Fibroblast of skin of scalp (primary cell): Measurements from ENCODE around the gene LTBR. TPM values are rescaled to one million over a fixed set of nuclear protein-coding genes. Genes with fewer than 3 reads are reported as not detected.
"Not testable (repeated sequence)": the region's sequence is repeated elsewhere in the genome, so short reads cannot be mapped to it uniquely, and the experiment has no call there.

Experiments
- DNase-seq: peaks from one replicate; pipeline ENCODE4 v3.0.0-alpha.2; 2013
- polyA plus RNA-seq, 2 experiments: library from polyadenylated mRNA; unstranded; fragments of 120-200 nt; gene quantifications; one replicate each; pipeline ENCODE4 v1.2.1, GENCODE V29; 2013; ENCODE audit not compliant: insufficient read length in 2 of 2

LTBR gene
- 64.9 TPM for polyA plus RNA-seq (2013, experiment 1 of 2; ENCODE audit: insufficient read length)
- polyA plus RNA-seq (2013, experiment 2 of 2; ENCODE audit: insufficient read length): 64.8 TPM

GRCh38 chr12:6383572-6384498 is at the start of gene LTBR:
Gene LTBR, plus strand, starts transcription at chr12:6384162. Its CDS starts 197 bp downstream, at chr12:6384359.
- DNase-seq: peak; percentile 93

DNA sequence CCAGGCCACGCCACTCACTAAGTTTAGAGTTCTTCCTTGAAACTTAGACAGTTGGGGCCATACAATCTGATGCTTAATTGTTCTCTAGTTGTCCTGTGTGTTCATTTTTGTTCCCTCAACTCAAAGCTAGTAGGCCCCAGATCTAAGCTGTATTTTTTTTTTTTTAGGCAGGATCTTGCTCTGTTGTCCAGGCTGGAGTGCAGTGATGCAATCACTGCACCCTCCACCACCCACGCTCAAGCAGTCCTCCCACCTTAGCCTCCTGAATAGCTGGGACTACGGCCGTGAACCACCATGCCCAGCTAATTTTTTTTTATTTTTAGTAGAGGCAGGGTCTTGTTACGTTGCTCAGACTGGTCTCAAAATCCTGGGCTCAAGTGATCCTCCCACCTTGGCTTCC is 49.6 kb upstream of the LTBR start:
- no peak for DNase-seq

GRCh38 chr12:6334940-6335450 is 49.0 kb upstream of the LTBR start:
- DNase-seq: no peak

DNA sequence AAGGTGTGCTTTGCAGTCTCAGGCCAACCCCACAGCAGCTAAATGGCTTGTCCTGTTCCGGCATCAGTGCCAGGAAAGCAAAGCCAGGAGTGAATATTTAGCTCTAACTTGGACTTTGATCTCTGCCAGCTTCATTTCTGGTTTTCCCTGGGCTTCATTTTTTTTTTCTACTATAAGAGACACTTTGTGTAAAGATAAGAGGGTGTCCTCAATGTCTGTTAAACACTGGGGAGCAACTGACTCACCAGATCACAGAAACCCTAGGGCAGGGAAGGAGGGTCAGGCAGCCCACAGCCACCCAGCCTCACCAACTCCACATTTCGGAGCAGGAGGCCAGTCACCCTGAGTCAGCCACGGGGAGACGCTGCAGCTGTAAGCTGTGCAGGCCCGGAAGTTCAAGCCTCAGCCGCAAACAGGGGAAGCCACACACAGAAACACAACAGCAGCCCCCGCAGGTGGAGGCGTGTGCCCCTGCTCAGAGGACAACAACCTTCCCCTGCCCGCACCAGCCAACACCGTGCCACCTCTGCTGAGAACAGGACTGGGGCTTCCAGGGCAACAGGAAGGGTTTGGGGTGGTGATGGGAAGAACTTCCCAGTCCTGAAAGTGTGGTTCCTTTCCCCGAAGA is 48.4 kb upstream of the LTBR start:
- DNase-seq: peak; percentile 82

DNA sequence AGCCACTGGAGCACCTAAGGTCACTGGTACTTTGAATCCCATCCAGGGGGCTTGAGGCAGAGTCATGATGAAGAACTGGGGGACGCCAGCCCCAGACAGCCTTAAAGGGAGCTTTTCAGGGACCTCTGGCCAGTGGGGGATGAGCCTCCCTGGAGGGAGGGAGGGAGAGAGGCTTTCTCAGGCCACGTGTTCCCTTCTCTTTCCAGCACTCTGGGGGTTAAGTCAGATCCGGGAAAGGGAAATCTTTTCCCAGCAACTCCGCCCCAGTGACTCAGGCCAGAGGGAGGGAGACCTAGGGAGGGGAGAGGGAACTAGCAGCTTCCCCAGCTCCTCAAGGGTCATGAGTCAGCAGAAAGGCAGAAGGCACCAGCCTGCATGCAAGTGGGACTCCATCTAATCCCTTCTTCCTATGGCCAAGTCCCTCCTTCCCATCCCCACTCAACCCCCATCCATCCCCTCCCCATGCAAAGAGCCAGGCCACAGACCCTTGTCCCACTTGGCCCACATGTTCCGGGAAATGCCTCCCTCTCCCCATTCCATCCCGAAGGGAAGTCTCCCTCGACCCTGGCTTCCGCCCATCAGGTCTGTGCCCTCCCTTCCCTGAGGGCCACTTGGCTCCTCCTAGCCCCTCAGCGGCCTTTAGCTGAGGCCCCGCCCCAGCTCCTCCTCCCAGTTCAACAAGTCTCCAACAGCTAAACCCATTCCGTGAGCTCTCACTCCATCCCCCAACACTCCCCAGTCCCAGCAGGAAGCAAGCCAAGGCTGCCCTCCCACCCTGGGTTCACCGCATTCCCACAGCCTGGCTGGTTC is 47.7 kb upstream of the LTBR start:
- peak; percentile 100 for DNase-seq

GRCh38 chr12:6336889-6337853 is 46.8 kb upstream of the LTBR start:
- no peak for DNase-seq

GRCh38 chr12:6337958-6338433 is 46.0 kb upstream of the LTBR start:
- DNase-seq: no peak

DNA sequence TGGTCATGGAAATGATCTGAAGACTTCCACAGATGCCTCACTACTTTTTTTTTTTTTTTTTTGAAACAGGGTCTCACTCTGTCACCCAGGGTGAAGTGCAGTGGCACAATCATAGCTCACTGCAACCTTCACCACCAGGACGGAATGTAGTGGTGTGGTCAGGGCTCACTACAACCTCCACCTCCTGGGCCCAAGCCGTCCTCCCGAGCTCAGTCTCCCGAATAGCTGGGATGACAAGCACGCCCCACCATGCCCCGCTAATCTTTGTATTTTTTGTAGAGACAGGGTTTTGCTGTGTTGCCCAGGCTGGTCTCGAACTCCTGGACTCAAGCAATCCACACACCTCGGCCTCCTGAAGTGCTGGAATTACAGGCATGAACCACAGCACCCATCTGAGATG is 45.4 kb upstream of the LTBR start:
- DNase-seq: not testable (repeated sequence)

GRCh38 chr12:6338955-6339354 is 45.0 kb upstream of the LTBR start:
- no peak for DNase-seq

DNA sequence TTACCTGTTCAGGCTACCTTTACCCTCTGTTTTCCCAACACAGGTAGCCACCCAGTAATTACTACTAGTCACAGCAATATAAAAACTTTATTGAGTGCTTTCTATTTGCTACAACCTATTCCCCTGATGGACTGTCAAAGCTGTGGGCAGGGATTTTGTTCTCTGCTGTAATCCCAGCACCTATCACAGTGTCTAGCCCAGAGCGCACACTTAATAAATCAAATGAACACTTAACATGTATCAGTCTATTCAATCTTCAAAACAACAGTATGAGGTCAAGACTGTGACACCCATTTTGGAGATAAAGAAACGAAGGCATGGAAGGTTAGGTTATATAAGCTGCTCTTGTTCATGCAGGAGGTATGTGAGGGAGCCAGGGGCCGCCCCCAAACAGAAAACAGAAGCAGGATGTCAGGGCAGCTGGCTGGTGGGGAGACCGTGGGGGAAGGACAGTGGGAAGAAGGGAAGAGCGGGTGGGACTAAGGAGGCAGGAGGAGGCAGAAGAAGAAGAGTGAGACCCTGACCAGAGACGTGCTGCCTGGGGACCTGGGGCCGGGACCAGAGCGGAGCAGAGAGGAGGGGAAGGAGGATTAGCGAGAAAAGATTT is 43.8 kb upstream of the LTBR start:
- peak; percentile 62 for DNase-seq

DNA sequence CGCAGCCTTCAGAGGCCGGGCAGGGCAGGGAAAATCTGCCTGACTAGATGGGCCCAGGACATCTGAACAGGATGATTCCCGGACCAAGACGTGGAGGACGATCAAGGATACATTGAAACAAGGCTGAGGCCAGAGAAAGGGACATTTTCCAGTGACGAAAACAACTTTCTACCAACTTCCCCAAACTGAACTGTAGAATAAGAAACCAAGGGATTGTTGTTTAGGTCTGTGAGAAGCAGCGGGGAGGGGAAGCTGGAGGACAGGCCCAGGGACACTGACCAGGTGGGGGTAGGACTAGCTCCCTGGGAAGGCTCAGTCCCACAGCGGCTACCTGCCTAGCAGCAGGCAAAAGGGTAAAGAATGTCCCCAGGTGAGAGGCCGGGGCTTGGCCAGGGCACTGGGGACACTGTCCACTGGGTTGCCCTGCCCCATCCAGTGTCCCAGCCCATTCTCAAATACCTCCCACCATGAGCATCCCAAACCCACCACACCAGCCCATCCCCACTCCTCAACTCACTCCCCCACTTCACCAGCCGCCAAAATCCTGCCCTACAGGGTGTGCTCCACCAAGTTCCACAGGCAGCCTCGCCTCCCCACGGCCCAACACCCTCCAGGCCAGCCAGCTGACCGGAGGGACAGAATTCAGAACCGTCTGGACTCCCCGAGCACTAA is 43.1 kb upstream of the LTBR start:
- DNase-seq: no peak

DNA sequence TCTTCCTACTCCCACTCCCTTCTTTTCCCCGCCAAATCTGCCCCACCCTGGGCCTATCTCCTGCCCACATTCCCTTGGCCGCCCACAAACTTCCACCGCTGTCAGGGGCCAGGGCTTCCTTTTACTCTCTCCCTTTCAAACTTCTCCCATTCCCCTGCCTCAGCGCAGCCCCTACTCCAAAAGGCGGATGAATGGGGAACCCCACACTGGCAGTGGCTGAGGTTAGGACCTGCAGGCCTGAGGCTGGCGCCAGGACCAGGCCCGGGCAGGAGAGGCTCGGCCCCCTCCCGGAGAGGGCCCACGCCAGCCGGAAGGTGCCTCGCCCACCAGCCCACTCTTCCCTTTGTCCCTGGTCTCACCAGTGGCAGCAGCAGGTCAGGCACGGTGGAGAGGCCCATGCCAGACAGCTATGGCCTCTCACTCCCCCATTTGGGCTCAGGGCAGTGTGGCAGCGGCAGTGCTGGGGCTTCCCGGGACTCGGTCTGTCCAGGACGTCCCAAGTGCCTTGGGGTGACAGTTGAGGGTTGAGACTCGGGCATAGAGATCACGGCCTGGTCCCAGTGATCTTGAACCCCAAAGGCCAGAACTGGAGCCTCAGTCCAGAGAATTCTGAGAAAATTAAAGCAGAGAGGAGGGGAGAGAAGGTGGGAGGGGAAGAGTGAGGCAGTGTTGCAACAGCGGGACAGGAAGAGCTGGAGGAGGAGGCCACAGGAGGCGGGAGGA is 42.4 kb upstream of the LTBR start, which contains the start of gene TNFRSF1A:
TNFRSF1A (minus strand) TSS at position 660 of the 723 bp plus-strand sequence; CDS start at position 398, 262 bp downstream.
- peak; percentile 82 for DNase-seq

- no peak for DNase-seq
Measured at GRCh38 chr12:6342140-6342889, 41.6 kb upstream of the LTBR start.

- no peak for DNase-seq
Measured at GRCh38 chr12:6343518-6343917, 40.4 kb upstream of the LTBR start.

GRCh38 chr12:6344101-6344660 is 39.8 kb upstream of the LTBR start:
- DNase-seq: not testable (repeated sequence)

DNA sequence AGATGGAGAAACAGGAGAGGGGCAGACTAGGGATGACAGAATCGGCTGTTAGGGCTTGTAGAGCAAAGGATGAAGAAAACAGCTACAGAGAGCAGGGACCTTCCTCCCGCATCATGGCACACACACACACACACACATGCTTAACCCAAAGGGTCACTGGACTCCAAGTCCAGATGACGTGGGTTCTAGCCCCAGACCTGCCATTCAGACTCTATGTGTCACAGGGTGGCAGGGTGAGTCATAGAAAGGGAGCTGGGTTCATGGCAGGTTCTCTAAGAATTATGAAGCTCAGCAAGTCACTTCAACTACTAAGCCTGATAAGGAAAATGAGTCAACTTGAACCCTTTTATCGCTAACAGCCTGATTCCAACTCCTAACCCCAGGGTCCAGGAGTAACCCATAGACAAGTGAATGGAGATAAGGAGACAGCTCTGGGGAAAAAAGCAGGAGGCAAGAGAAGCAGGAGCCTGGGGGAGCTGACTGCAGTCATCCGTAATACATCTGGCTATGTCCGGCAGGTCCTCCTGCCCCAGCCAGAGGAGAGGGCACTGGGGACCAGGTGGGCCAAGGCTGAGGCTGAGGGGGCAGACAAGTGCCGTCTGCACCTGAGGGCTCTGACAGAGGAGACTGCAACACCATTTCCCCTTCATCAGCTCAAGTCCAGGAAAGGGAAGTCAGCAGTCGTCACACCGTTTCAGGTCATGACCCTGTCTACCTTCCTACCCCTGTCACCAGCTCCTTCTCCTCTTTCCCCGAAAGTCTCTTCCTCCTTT is 38.5 kb upstream of the LTBR start:
- DNase-seq: peak; percentile 80

DNA sequence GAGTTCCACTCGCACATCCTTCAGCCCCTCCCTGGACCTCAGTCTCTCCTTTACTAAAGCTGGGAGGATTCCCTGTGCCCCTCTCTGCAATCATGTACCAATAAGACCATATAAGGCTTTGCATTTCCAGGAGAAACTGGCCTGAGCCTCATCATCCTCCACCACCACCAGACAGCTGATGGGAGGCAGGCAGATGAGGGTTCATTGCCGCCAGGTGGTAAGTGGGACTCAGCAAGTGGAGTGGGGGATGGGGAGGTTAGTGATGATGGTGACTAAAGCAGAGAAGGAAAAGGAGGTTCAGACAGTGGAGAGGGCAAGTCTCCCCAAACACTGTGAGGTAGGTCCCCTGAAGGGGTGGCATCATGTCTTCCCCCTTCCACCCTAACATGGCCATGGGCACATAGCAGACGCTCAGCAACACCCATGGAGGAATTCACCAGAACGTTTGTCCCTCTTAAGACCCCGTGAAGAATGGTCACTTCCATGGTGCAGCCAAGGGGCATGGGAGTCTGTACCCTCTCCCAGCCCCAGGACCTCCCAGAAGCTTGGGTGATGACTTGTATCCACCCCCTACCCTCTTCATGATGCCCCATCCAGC is 37.6 kb upstream of the LTBR start:
- no peak for DNase-seq
